CD14-positive monocyte (primary cell): ENCODE data around the gene GRIP1. TPM values are rescaled to one million over a fixed set of nuclear protein-coding genes. Genes with fewer than 3 reads are reported as not detected.

Experiments
- DNase-seq, 3 donors: peaks; one replicate each; pipeline ENCODE4 v3.0.0-alpha.2; 2011 to 2022
- H2AFZ ChIP-seq: 2 replicates; pipeline ENCODE4 v1.6.0; 2012; ENCODE audit warnings: mild to moderate bottlenecking, low read depth, low read length, inconsistent platforms; ENCODE audit not compliant: insufficient read depth, poor library complexity, severe bottlenecking
- H3K27ac ChIP-seq, 2 donors: 1 replicate in 1 of 2; 2 replicates in 1 of 2; pipeline ENCODE4 v1.5.1; 2012 to 2013; ENCODE audit warnings: low read length in 2 of 2, control low read depth in 1 of 2, inconsistent platforms in 1 of 2, low read depth in 1 of 2, mild to moderate bottlenecking in 1 of 2
- H3K27me3 ChIP-seq, 2 donors: one replicate each; pipeline versions ENCODE4 v1.6.0 to v1.6.1; 2011 to 2013; ENCODE audit warnings: low read length in 2 of 2; ENCODE audit not compliant: control insufficient read depth in 2 of 2, insufficient read depth in 2 of 2
- H3K36me3 ChIP-seq, 2 donors: replicated peaks in 1 of 2; 1 replicate in 1 of 2; 2 replicates in 1 of 2; pipeline versions ENCODE4 v1.5.1 to v1.6.1; 2012 to 2013; ENCODE audit warnings: low read length in 2 of 2, control low read depth in 1 of 2, inconsistent platforms in 1 of 2, mild to moderate bottlenecking in 1 of 2; ENCODE audit not compliant: insufficient read depth in 2 of 2, control insufficient read depth in 1 of 2
- H3K4me1 ChIP-seq, 2 donors: 1 replicate in 1 of 2; 2 replicates in 1 of 2; pipeline versions ENCODE4 v1.5.1 to v1.6.1; 2012 to 2013; ENCODE audit warnings: low read length in 2 of 2, control low read depth in 1 of 2, inconsistent platforms in 1 of 2, mild to moderate bottlenecking in 1 of 2, moderate library complexity in 1 of 2; ENCODE audit not compliant: insufficient read depth in 2 of 2, control insufficient read depth in 1 of 2
- H3K4me2 ChIP-seq: replicated peaks from 2 replicates; pipeline ENCODE3; 2012; ENCODE audit warnings: low read length, moderate library complexity, mild to moderate bottlenecking; ENCODE audit not compliant: poor library complexity, severe bottlenecking; ENCODE audit errors: extremely low read depth
- H3K4me3 ChIP-seq, 3 experiments: fragments of 200-600 bp in 1 of 3; sonication (generic) in 1 of 3; replicated peaks in 1 of 3; 1 replicate in 2 of 3; 2 replicates in 1 of 3; pipeline ENCODE4 v1.5.1; 2011 to 2013; ENCODE audit warnings: low read length in 3 of 3, mild to moderate bottlenecking in 3 of 3, control low read depth in 2 of 3, low read depth in 2 of 3, inconsistent platforms in 1 of 3, moderate library complexity in 1 of 3
- H3K79me2 ChIP-seq: 2 replicates; pipeline ENCODE4 v1.6.0; 2012; ENCODE audit warnings: mild to moderate bottlenecking, control low read depth, inconsistent platforms, low read length, moderate library complexity; ENCODE audit not compliant: insufficient read depth
- H3K9ac ChIP-seq: 2 replicates; pipeline ENCODE4 v1.6.0; 2017; ENCODE audit warnings: low read length, mild to moderate bottlenecking; ENCODE audit not compliant: insufficient read depth, poor library complexity, severe bottlenecking
- H3K9me3 ChIP-seq, 2 donors: replicated peaks in 1 of 2; 1 replicate in 1 of 2; 2 replicates in 1 of 2; pipeline versions ENCODE4 v1.5.1 to v1.6.1; 2012 to 2013; ENCODE audit warnings: low read length in 2 of 2, control low read depth in 1 of 2; ENCODE audit not compliant: control insufficient read depth in 1 of 2, insufficient read depth in 1 of 2
- H4K20me1 ChIP-seq: 2 replicates; pipeline ENCODE4 v1.6.0; 2012; ENCODE audit warnings: mild to moderate bottlenecking, low read length, control low read depth, moderate library complexity; ENCODE audit not compliant: insufficient read depth
- H3K27ac Mint-ChIP-seq, 7 donors: one replicate each; pipeline ENCODE4 v1.8.0; 2020; ENCODE audit warnings: mild to moderate bottlenecking in 7 of 7, mixed read lengths in 7 of 7, moderate library complexity in 6 of 7, inconsistent platforms in 2 of 7
- H3K27me3 Mint-ChIP-seq, 3 donors: one replicate each; pipeline ENCODE4 v1.8.0; 2021 to 2022; ENCODE audit warnings: low read depth in 3 of 3, mild to moderate bottlenecking in 3 of 3, mixed read lengths in 3 of 3, moderate library complexity in 3 of 3, inconsistent platforms in 1 of 3
- H3K36me3 Mint-ChIP-seq, 2 donors: one replicate each; pipeline ENCODE4 v1.8.0; 2020; ENCODE audit warnings: mixed read lengths in 2 of 2, inconsistent platforms in 1 of 2, mild to moderate bottlenecking in 1 of 2
- H3K4me1 Mint-ChIP-seq: one replicate; pipeline ENCODE4 v1.8.0; 2020; ENCODE audit warnings: mild to moderate bottlenecking, mixed read lengths
- H3K4me3 Mint-ChIP-seq, 2 donors: one replicate each; pipeline ENCODE4 v1.8.0; 2020; ENCODE audit warnings: mild to moderate bottlenecking in 2 of 2, mixed read lengths in 2 of 2, moderate library complexity in 1 of 2
- H3K9me3 Mint-ChIP-seq, 7 donors: one replicate each; pipeline ENCODE4 v1.8.0; 2020 to 2022; ENCODE audit warnings: mixed read lengths in 7 of 7, mild to moderate bottlenecking in 6 of 7, moderate library complexity in 6 of 7, inconsistent platforms in 2 of 7
- CTCF ChIP-seq: fragments of 200-600 bp; IDR thresholded peaks from one replicate; pipeline ENCODE4 v1.8.0; 2022; ENCODE audit warnings: antibody characterized with exemption, mild to moderate bottlenecking
- WGBS: methylation state at CpG from one replicate; pipeline ENCODE4 v1.1.5; 2013; ENCODE audit warnings: missing lambda C conversion rate; ENCODE audit not compliant: insufficient coverage; 5-methylcytosine and 5-hydroxymethylcytosine counted together
- intact Hi-C, 2 donors: fragments of 100-400 bp; cut with micrococcal nuclease; formaldehyde crosslinking; loops; one replicate each; pipeline versions ENCODE4 v1.15.0 to v1.15.1; 2023
- polyA plus RNA-seq, 3 donors: library from polyadenylated mRNA; depleted of rRNA in 1 of 3; unstranded in 2 of 3; stranded (reverse) in 1 of 3; fragments of 300-500 nt in 2 of 3; fragments of >200 nt in 1 of 3; fragmentation: Illumina TruSeq in 2 of 3; gene quantifications; 1 replicate in 2 of 3; 2 replicates in 1 of 3; pipeline ENCODE4 v1.2.3, GENCODE V29; 2012 to 2021

GRIP1 gene
- polyA plus RNA-seq, 3 donors: 0.21 TPM; not detected in 2

GRCh38 chr12:66698558-66698957 lies 19.7 kb upstream of the GRIP1 start:
- no peaks in the 10 kb centered on the region for H3K27me3 ChIP-seq
- no peak overlapping the region for H3K9ac ChIP-seq
- no peaks in the 10 kb centered on the region for H4K20me1 ChIP-seq
- intact Hi-C loops: loop anchor here in 1 of 2 donors (10.0 kb wide), 2 partner anchors 344 to 554 kb away; no protein-coding TSS in a partner anchor
- H3K4me2 ChIP-seq: no peak overlapping the region
- Mint-ChIP-seq H3K9me3 (peaks cover 0 to 4% (median 0%) of the 10 kb centered on the region in 7 donors), H3K4me3 (no peak overlapping the region), H3K27me3 (peaks cover 3 to 7% (median 6%) of the 10 kb centered on the region in 3 donors), H3K36me3 (no peaks in the 10 kb centered on the region), H3K27ac (no peak overlapping the region), H3K4me1 (peaks cover 4% of the 10 kb centered on the region)
- no peak overlapping the region for H3K27ac ChIP-seq
- H3K36me3 ChIP-seq: no peaks in the 10 kb centered on the region
- H3K79me2 ChIP-seq: no peaks in the 10 kb centered on the region
- H3K4me3 ChIP-seq: no peak overlapping the region
- no peaks in the 10 kb centered on the region for H3K9me3 ChIP-seq
- TF ChIP-seq CTCF: no peak
- no peak overlapping the region for H2AFZ ChIP-seq
- H3K4me1 ChIP-seq: no peaks in the 10 kb centered on the region
- DNase-seq: no peak
- 100% methylated on average over 1 of the region's 4 CpGs for WGBS

DNA sequence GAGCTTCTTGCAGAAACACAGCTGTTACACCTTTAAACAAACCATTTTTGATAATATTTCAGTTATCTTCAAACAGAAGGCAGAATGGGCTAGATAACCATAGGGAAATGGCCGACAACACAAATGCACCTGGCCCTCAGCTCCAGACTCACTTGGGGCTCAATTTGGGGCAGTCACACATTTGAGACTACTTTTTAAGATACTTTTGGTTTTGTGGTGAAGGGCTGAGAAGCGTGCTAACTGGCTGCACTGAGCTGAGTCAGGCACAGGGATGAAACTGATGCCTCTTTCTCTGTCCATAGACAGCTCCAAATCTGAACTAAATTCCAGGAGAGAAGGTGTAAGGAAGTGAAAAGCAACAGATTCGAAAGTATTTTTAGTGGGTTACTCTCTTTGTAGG lies 18.5 kb upstream of the GRIP1 start:
- Mint-ChIP-seq H3K27me3 (peaks cover 0 to 5% (median 2%) of the 10 kb centered on the region in 3 donors), H3K27ac (no peak overlapping the region), H3K4me1 (peaks cover 9% of the 10 kb centered on the region), H3K4me3 (no peak overlapping the region), H3K36me3 (no peaks in the 10 kb centered on the region), H3K9me3 (peaks cover 0 to 4% (median 0%) of the 10 kb centered on the region in 7 donors)
- Histone ChIP-seq H3K4me1 (peaks cover 5 to 7% of the 10 kb centered on the region in 2 donors), H3K27me3 (no peaks in the 10 kb centered on the region), H3K27ac (no peak overlapping the region), H4K20me1 (no peaks in the 10 kb centered on the region), H3K9me3 (no peaks in the 10 kb centered on the region), H3K4me2 (no peak overlapping the region), H3K79me2 (no peaks in the 10 kb centered on the region), H3K9ac (no peak overlapping the region), H3K36me3 (no peaks in the 10 kb centered on the region), H2AFZ (no peak overlapping the region), H3K4me3 (no peak overlapping the region)
- no peak for DNase-seq
- intact Hi-C loops: loop anchor here in 1 of 2 donors (10.0 kb wide), 2 partner anchors 343 to 553 kb away; no protein-coding TSS in a partner anchor
- TF ChIP-seq CTCF: no peak
- WGBS: no CpG with 5 or more reads among the region's 3 CpGs
